GM19463 (cell line): ENCODE results near the gene CDC123.
"Not testable (repeated sequence)": the region's sequence is repeated elsewhere in the genome, so short reads cannot be mapped to it uniquely, and the experiment has no call there.

Source experiments
- ATAC-seq: cut with Tn5 transposase; IDR thresholded peaks from one replicate; pipeline ENCODE4 v1.9.1; 2021; ENCODE audit warnings: mild to moderate bottlenecking, moderate library complexity; ENCODE audit not compliant: unreplicated experiment

Gene CDC123

DNA sequence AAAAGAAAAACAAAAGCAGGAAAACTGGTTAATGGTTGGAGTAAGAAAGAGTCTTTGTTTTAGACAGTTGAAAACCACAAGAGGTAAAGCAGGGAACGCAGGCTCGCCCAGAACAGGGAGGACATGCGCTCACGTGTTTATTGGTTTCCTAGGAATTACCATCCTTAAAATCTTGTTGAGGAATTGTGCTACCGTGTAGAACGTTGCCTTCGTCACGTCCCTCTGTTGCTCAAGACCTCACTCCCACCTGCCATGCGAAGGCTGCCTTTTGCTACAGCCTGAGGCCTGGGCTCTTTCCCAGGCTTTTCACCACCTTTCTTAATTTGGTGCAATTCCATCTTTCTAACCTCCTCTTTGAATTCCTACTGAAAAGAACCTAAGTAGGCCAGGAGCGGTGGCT is 91.8 kb downstream of the CDC123 start:
- ATAC-seq: no peak

DNA sequence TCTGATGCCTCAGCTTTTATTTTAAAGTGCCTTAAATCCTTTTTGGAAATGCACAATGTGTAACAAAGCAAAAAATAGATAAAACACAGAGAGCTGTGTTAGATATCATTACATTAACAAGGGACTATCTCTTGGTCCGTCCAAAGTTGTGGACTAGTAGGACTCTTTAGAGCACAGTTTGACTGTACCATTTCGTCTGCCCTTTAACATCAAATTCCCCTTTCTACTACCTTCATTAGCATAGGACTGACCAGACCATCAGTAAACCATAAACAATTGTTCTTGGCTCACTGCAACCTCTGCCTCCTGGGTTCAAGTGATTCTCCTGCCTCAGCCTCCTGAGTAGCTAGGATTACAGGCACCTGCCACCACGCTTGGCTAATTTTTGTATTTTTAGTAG is 101.8 kb downstream of the CDC123 start:
- not testable (repeated sequence) for ATAC-seq

DNA sequence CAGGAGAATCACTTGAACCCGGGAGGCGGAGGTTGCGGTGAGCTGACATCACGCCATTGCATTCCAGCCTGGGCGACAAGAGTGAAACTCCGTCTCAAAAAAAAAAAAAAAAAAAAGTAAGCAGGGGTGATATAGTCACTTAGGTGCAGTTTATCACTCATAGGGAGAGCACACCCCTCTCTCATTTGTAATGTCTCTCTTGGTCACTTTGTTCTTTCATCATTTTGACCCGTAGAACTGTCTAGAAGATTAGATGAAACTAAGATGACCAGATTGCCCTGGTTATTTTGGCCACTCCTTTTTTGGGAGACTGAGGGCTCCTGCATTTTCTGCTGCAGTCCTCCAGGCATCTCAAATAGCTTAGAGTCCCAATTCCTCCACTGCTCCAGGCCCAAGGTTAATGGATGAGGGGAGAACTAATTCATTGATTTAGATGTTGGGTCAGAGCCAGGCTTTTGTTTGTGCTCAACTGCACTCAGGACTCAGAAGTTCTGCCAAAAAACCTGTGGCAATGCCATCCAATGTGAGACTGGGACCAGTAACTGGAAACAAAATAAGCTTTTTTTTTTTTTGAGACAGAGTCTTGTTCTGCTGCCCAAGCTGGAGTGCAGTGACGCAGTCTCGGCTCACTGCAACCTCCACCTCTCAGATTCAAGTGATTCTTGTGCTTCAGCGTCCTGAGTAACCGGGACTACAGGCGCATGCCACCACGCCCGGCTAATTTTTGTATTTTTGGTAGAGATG is 103.4 kb downstream of the CDC123 start:
- ATAC-seq: no peak
